WERI-Rb-1 (cell line): ENCODE measurements around the gene LRCH4.

Source experiments
- DNase-seq: peaks from one replicate; pipeline ENCODE4 v3.0.0-alpha.2; 2020
- H3K27ac ChIP-seq: fragments of 250-450 bp; sonication (Bioruptor Pico); 2 replicates; pipeline ENCODE4 v1.5.1; 2020; ENCODE audit warnings: mild to moderate bottlenecking, moderate library complexity
- H3K27me3 ChIP-seq: fragments of 250-450 bp; sonication (Bioruptor Pico); 2 replicates; pipeline ENCODE4 v1.5.1; 2021; ENCODE audit warnings: mild to moderate bottlenecking, low read depth, moderate library complexity; ENCODE audit not compliant: insufficient read depth, severe bottlenecking
- H3K36me3 ChIP-seq: fragments of 250-450 bp; sonication (Bioruptor Pico); 2 replicates; pipeline ENCODE4 v1.5.1; 2020; ENCODE audit warnings: mild to moderate bottlenecking, moderate library complexity
- H3K4me3 ChIP-seq: 2 replicates; pipeline ENCODE4 v1.5.1; 2011; ENCODE audit warnings: low read depth, mild to moderate bottlenecking, control low read depth, low read length
- H3K9me3 ChIP-seq: fragments of 250-450 bp; sonication (Bioruptor Pico); 2 replicates; pipeline ENCODE4 v1.5.1; 2021; ENCODE audit warnings: mild to moderate bottlenecking, moderate library complexity; ENCODE audit not compliant: severe bottlenecking
- TF ChIP-seq, protein P1 (sequence below): IDR thresholded peaks from 2 replicates; pipeline ENCODE4 v1.5.1; 2011; ENCODE audit warnings: low read depth, mild to moderate bottlenecking, control low read depth, inconsistent platforms, low read length

The LRCH4 gene

GRCh38 chr7:100626530-100627237 is 40.8 kb upstream of the LRCH4 start:
- H3K4me3 ChIP-seq = no peak overlapping the region
- no peak for DNase-seq
- H3K27ac ChIP-seq = no peak overlapping the region
- TF ChIP-seq, protein P1, sequence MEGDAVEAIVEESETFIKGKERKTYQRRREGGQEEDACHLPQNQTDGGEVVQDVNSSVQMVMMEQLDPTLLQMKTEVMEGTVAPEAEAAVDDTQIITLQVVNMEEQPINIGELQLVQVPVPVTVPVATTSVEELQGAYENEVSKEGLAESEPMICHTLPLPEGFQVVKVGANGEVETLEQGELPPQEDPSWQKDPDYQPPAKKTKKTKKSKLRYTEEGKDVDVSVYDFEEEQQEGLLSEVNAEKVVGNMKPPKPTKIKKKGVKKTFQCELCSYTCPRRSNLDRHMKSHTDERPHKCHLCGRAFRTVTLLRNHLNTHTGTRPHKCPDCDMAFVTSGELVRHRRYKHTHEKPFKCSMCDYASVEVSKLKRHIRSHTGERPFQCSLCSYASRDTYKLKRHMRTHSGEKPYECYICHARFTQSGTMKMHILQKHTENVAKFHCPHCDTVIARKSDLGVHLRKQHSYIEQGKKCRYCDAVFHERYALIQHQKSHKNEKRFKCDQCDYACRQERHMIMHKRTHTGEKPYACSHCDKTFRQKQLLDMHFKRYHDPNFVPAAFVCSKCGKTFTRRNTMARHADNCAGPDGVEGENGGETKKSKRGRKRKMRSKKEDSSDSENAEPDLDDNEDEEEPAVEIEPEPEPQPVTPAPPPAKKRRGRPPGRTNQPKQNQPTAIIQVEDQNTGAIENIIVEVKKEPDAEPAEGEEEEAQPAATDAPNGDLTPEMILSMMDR = no peak
- H3K36me3 ChIP-seq = no peaks in the 10 kb centered on the region
- no peaks in the 10 kb centered on the region for H3K9me3 ChIP-seq
- no peaks in the 10 kb centered on the region for H3K27me3 ChIP-seq

- no peak overlapping the region for H3K4me3 ChIP-seq
- no peaks in the 10 kb centered on the region for H3K27me3 ChIP-seq
- TF ChIP-seq, protein P1 = no peak
- DNase-seq = no peak
- no peak overlapping the region for H3K27ac ChIP-seq
- H3K9me3 ChIP-seq = no peaks in the 10 kb centered on the region
- no peaks in the 10 kb centered on the region for H3K36me3 ChIP-seq
These were observed 40.1 kb upstream of the LRCH4 start for GRCh38 chr7:100626055-100626454.

DNA sequence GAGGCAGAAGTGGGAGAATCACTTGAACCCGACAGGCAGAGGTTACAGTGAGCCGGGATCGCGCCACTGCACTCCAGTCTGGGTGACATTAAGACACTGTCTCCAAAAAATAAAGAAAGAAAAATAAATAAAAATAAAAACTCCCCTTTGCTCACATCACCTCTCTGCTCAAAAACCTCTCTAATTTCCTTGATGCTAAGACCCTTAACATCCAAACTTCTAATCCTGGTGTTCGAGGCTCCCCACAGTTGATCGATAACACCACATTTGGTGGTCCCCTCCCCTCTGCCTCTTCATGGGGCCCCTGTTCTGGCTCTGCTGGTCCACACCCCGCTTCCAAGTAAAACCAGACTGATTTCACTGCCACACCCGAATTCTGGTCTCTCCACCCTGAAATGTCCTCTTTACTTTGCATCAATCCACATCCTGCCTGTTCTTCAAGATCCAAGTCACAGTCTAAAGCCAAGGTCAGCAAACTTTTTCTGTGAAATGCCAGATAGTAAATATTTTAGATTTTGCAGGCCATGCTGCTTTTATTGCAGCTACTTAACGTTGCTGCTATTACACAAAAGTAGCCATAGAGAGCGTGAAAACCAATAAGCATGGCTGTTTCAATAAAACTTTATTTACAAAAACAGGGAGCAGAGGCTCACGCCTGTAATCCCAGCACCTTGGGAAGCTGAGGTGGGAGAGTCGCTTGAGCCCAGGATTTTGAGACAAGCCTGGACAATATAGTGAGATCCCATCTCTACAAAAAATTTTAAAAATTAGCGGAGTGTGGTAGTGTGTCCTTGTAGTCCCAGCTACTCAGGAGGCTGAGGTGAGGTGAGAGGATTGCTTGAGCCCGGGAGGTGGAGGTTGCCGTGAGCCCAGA is 38.3 kb upstream of the LRCH4 start:
- no peaks in the 10 kb centered on the region for H3K27me3 ChIP-seq
- no peak for DNase-seq
- H3K9me3 ChIP-seq = no peaks in the 10 kb centered on the region
- H3K36me3 ChIP-seq = no peaks in the 10 kb centered on the region
- H3K27ac ChIP-seq = no peak overlapping the region
- H3K4me3 ChIP-seq = no peak overlapping the region
- TF ChIP-seq, protein P1 = no peak

DNA sequence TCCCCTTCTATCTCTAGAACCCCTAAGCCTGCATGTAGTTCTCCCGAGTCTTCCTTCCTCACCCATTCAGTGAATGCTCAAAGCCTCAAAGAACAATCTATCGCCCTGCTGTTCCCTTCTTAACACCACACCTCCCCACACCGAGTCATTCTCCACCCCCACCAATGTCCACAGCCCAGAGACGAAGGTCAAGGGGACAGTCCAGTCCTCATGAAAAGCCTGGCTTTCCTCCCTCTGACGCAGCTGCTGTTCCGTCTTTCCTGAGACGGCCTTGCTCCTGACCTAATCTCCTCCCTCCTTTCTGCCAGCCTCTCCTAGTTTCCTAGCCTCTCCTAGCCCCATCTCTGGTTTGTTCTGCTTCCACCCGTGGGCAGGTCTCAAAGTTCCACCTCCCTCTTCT is 35.6 kb upstream of the LRCH4 start:
- 0 out of 2 replicates have a peak overlapping the region, but pooled peaks have one; percentile 6 for H3K27ac ChIP-seq
- no peak for DNase-seq
- no peaks in the 10 kb centered on the region for H3K9me3 ChIP-seq
- TF ChIP-seq, protein P1 = no peak
- H3K27me3 ChIP-seq = no peaks in the 10 kb centered on the region
- no peaks in the 10 kb centered on the region for H3K36me3 ChIP-seq
- no peak overlapping the region for H3K4me3 ChIP-seq

- H3K4me3 ChIP-seq = no peak overlapping the region
- H3K36me3 ChIP-seq = no peaks in the 10 kb centered on the region
- no peaks in the 10 kb centered on the region for H3K27me3 ChIP-seq
- no peaks in the 10 kb centered on the region for H3K9me3 ChIP-seq
- no peak for DNase-seq
- H3K27ac ChIP-seq = no peak overlapping the region
- TF ChIP-seq, protein P1 = no peak
These were observed 34.9 kb upstream of the LRCH4 start for GRCh38 chr7:100620804-100621203.
